Cardiac muscle cell (in vitro differentiated cells and primary cell): ENCODE measurements around the gene COLGALT1. TPM values are rescaled to one million over a fixed set of nuclear protein-coding genes. Genes with fewer than 3 reads are reported as not detected.

Source experiments
- DNase-seq, 2 donors: peaks; one replicate each; pipeline versions ENCODE4 v3.0.0 to v3.0.0-alpha.2; 2010 to 2017; ENCODE audit warnings: low read depth in 1 of 2, low spot score in 1 of 2
- H3K27ac ChIP-seq: fragments of 200-600 bp; sonication (generic); 2 replicates; pipeline ENCODE4 v1.5.1; 2016
- H3K27me3 ChIP-seq: fragments of 200-600 bp; sonication (generic); 2 replicates; pipeline ENCODE4 v1.6.0; 2016; ENCODE audit warnings: control low read depth
- H3K36me3 ChIP-seq: fragments of 200-600 bp; sonication (generic); 2 replicates; pipeline ENCODE4 v1.5.1; 2016; ENCODE audit warnings: control low read depth
- H3K4me1 ChIP-seq: fragments of 200-600 bp; sonication (generic); 2 replicates; pipeline ENCODE4 v1.8.1; 2017; ENCODE audit warnings: low read depth, mild to moderate bottlenecking, mixed run types
- H3K4me3 ChIP-seq: fragments of 200-600 bp; sonication (generic); 2 replicates; pipeline ENCODE4 v1.5.1; 2016; ENCODE audit warnings: mild to moderate bottlenecking
- H3K9me3 ChIP-seq: fragments of 200-600 bp; sonication (generic); 2 replicates; pipeline ENCODE4 v1.5.1; 2017; ENCODE audit warnings: low read depth, mild to moderate bottlenecking, control low read depth
- polyA plus RNA-seq: library from polyadenylated mRNA; unstranded; fragments of >200 nt; fragmentation: Nextera tagmentation; extraction: Ambion mirVana; gene quantifications from 2 replicates; pipeline ENCODE4 v1.2.1, GENCODE V29; 2016
- total RNA-seq: library from RNA; depleted of rRNA; stranded (reverse); fragments of >200 nt; gene quantifications from 2 replicates; pipeline ENCODE4 v1.2.3, GENCODE V29; 2016
- TF ChIP-seq, protein P1 (sequence below): IDR thresholded peaks from 2 replicates; pipeline ENCODE4 v1.5.1; 2012; ENCODE audit warnings: low read depth, mild to moderate bottlenecking, low read length

COLGALT1 gene
- total and polyA plus RNA-seq, 2 experiments from 2014 or later = 41.1 to 93.5 TPM

DNA sequence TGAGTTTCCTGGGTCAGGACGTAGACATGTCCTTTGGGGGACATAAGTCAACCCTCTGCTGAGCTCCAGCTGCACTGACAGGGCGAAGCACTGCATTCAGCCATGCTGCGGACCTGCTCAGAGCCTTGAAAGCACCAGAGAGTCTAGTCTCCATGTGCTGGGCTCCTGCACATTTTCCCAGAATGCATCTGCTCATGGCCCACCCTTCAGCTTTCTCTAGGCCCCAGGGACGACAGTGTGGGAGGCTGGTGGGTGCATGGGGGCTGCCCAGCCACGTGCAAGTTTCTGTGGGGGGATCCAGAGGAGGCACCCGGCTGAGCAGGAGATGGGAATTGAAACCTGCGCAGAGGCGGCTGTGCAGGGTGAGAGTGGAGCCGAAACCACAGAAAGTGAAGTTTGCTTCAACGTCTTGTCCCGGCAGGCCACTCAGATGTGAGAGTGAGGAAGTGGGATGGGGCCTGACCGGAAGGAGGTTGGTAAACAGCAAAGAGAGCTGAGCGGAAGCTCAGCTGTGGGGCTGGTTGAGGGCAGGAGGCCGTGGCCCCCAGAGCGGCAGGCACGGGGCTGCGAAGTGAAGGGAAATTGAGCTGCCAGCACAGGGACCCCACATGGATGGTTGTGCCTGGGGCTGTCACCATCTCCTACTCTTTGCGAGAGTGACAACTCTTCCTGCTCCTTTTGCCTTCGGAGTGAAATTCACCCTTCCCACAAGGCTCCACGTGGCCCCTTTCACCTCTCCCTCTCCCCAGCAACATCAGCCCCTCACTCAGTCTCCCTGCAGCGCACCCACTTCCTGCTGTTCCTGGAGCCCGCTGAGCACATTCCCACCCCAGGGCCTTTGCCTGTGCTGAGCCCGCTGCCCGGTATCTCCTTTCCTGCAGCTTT is 32.2 kb upstream of the COLGALT1 start:
- peak in 1 of 2 donors; percentile 18 for DNase-seq

DNA sequence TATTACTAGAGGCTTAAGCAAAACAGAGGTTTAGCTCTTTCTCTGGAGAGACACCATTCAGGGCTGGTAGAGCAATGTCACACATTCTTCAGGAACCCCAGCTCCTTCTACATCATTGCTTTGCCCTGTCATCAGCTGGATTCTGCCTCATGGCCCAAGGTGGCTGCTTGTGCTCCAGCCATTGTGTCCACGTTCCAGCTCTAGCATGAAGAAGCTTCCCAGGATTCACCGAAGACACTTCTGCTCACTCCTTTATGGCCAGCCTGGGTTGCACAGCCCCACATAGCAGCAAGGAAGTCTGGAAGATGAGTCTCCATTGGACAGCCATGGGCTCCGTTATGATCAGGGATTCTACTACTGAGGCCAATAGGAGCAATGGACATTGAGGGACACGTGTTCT is 30.8 kb upstream of the COLGALT1 start:
- Histone ChIP-seq H3K4me1 (no peaks in the 10 kb centered on the region), H3K9me3 (no peaks in the 10 kb centered on the region), H3K27me3 (no peaks in the 10 kb centered on the region), H3K4me3 (no peak overlapping the region), H3K27ac (no peak overlapping the region), H3K36me3 (no peaks in the 10 kb centered on the region)
- no peak for DNase-seq
- TF ChIP-seq, protein P1, sequence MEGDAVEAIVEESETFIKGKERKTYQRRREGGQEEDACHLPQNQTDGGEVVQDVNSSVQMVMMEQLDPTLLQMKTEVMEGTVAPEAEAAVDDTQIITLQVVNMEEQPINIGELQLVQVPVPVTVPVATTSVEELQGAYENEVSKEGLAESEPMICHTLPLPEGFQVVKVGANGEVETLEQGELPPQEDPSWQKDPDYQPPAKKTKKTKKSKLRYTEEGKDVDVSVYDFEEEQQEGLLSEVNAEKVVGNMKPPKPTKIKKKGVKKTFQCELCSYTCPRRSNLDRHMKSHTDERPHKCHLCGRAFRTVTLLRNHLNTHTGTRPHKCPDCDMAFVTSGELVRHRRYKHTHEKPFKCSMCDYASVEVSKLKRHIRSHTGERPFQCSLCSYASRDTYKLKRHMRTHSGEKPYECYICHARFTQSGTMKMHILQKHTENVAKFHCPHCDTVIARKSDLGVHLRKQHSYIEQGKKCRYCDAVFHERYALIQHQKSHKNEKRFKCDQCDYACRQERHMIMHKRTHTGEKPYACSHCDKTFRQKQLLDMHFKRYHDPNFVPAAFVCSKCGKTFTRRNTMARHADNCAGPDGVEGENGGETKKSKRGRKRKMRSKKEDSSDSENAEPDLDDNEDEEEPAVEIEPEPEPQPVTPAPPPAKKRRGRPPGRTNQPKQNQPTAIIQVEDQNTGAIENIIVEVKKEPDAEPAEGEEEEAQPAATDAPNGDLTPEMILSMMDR = no peak

More for the DNA sequence above, 32.2 kb upstream of the COLGALT1 start:
- Histone ChIP-seq H3K36me3 (no peaks in the 10 kb centered on the region), H3K4me1 (no peaks in the 10 kb centered on the region), H3K27ac (no peak overlapping the region), H3K27me3 (no peaks in the 10 kb centered on the region), H3K4me3 (no peak overlapping the region), H3K9me3 (no peaks in the 10 kb centered on the region)
- TF ChIP-seq, protein P1 = no peak

- H3K36me3 ChIP-seq = no peaks in the 10 kb centered on the region
- no peak for DNase-seq
- TF ChIP-seq, protein P1 = no peak
- no peaks in the 10 kb centered on the region for H3K27me3 ChIP-seq
- no peak overlapping the region for H3K27ac ChIP-seq
- H3K4me3 ChIP-seq = no peak overlapping the region
- H3K9me3 ChIP-seq = no peaks in the 10 kb centered on the region
- H3K4me1 ChIP-seq = no peaks in the 10 kb centered on the region
These were observed 30.3 kb upstream of the COLGALT1 start for GRCh38 chr19:17525141-17525540.

DNA sequence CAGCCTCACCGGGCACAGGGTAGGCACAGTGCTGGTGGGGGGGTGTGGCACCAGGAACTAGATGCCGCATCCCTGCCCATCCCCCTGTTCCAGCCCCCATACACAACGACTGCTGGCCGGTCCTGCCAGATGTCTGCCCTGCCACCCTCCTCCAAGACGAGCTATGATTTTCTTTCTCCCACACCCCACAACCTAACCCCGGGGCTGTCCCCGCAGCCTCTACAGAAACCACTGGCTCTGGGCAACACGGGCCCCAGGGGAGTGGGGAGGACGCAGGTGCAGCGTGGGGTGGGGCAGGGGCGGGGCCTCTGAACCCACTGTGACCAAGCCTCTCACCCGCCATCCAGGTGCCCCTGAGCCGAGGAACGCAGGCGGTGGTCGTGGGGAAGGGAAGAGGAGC is 28.5 kb upstream of the COLGALT1 start:
- no peak overlapping the region for H3K4me3 ChIP-seq
- H3K27me3 ChIP-seq = no peaks in the 10 kb centered on the region
- no peak for DNase-seq
- no peak overlapping the region for H3K27ac ChIP-seq
- no peaks in the 10 kb centered on the region for H3K4me1 ChIP-seq
- no peaks in the 10 kb centered on the region for H3K9me3 ChIP-seq
- TF ChIP-seq, protein P1 = no peak
- H3K36me3 ChIP-seq = no peaks in the 10 kb centered on the region

GRCh38 chr19:17527326-17527725 is 28.1 kb upstream of the COLGALT1 start:
- no peak overlapping the region for H3K4me3 ChIP-seq
- H3K27me3 ChIP-seq = no peaks in the 10 kb centered on the region
- no peaks in the 10 kb centered on the region for H3K9me3 ChIP-seq
- TF ChIP-seq, protein P1 = no peak
- no peaks in the 10 kb centered on the region for H3K4me1 ChIP-seq
- H3K36me3 ChIP-seq = no peaks in the 10 kb centered on the region
- no peak for DNase-seq
- no peak overlapping the region for H3K27ac ChIP-seq
